HG03175 (cell line): ENCODE measurements around the gene NIPAL3.

Experiments used
- ATAC-seq: cut with Tn5 transposase; IDR thresholded peaks from one replicate; pipeline ENCODE4 v1.9.1; 2021; ENCODE audit warnings: mild to moderate bottlenecking, moderate library complexity; ENCODE audit not compliant: unreplicated experiment

The NIPAL3 gene

DNA sequence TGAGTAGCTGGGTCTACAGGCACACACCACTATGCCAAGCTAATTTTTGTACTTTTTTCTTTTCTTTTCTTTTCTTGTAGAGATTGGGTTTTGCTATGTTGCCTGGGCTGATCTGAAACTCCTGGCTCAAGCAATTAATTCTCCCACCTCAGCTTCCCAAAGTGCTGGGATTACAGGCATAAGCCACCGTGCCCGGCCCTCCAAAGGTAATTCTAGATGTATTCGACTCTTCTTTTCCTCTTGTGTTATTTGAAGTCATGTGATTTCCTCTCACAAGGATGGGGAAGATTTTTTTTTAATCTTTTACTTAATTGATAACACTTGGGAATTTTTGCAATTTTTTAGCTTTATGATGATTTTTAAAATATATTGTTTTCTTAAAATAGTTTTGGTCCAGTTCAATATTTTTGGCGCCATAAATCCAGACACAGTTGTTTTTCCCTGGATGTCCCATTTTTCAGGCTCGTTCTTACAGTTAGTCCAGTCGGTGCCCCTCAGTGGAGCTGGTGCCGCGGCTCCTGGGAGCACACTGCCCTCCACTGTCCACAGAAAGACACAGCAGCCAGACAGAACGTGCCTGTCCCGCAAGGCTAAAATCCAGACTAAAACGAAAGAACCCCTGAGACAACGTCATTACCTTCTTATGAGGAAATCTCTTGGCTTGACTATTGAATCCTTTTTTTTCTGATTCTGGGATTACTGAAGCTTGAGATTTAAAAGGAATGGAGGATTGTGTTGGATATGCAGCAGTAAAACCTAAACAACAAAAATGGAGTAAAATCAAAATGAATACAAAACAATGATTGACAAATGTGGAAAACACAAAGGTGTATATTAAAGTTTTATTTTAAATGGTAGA, 24.4 kb upstream of the NIPAL3 start:
- no peak for ATAC-seq

DNA sequence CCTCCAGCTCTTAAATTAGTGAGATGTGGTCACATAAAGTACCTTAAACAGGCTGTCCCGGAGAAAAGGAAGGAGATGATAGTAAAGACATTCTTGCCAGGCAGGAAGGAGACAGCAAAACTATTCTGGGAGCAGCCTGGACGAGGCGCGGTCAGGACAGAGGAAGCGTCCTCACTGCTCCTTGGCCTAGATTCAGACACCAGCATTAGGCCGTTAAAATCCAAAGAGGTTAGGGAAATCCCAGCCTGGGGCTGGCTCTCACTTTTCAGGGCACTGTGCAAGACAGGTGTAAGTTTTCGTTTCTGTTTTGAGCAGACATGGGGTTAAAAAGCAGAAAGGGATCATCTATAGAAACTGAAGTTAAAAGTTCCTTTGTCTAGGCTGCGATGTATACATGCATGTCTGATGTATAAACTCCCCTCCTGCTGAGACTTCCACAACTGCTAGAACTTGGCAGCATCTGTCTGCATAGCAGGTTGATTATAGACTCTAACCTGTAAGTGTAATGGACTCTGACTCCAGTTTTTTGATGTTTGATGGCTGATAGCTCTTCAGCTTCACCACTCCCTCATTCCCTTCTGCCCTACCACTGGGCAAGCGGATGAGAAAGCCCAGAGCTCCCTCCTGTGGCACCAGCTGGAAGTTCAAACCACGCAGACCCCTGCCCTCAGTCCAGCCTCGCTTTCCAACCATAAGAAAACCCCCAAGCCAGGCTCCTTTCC, 23.6 kb upstream of the NIPAL3 start:
- peak; percentile 70 for ATAC-seq

DNA sequence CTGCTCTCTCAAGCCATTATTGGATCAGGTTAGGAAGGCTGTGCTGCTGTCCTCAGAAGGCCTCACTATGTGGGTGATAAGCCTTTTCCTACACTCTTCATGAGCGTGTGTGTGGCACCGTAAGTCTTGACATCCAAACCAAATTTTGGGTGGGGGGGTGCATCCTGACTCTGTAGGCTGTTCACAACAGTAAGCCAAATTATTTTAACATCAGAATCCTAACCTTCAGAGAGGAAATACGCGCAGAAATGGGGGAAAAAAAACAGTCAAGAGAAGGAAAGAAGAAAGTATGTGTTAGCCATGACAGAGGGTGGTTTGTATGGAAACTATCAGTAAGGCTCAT, 23.0 kb upstream of the NIPAL3 start:
- ATAC-seq, result peak; percentile 7

DNA sequence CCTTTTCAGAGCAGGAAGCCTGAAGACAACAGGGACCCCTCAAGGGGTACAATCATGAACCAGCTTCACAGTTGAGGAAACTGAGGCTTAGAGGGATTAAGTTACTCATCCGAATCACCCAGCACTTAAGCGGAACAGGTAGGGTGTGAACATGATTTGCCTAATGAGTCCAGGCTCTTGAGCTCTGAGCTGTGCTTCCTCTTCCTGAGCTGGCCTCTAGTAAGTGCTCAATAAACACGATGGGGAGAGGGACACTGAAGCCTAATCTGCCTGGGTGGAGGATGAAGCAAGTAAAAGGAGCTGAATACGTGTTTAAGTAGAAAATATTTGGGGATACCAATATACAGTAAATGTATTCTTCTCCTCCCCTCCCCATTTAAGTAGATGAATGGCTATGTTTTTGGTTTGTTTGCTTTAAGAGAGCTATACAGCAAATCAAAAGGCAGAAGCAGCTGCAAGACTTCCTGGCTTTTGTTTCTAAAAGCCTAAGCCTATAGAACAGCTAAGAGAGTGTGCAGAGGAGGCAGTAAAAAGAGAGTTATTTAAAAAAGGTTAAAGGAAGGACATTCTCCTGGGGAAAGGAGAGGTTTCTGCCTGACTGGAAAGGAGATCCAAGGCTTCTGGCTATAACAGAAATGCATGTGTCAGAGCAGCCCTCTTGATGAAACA, 22.5 kb upstream of the NIPAL3 start:
- peak; percentile 41 for ATAC-seq

DNA sequence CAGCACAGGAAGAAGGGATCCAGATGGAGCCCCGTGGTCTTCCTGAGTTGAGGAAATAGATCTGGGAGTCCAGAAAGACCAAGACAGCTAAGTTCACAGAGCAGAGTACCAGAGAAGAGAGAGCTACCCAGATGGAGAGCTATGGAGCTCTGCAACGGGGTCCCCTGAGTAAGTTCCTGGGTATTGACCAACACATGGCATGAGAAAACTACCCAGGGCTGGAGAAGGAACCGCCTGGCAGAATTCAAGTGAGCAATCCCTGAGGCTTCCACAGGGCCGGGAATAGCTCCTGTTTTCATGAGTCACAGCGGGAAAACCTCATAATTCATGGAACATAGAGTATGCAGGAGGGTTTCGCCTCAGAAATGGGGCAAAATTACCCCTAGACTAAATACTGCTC, 21.7 kb upstream of the NIPAL3 start:
- ATAC-seq, result no peak

DNA sequence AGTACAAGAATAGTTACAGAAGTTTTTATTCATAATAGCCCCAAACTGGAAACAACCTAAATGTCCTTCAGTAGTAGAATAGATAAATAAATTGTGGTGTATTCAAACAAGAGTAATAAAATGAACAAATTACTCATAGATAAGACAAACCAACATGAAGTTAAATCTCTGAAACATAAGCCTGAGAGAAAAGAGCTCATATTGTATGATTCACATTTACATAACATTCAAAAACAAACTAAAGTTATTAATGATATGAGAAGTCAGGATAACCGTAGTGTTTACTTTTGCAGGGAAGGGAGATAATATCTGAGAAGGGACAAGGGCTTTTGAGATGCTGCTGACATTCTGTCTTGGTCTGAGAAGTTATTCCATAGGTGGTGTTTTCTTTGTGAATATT, 15.5 kb upstream of the NIPAL3 start:
- ATAC-seq, result no peak

DNA sequence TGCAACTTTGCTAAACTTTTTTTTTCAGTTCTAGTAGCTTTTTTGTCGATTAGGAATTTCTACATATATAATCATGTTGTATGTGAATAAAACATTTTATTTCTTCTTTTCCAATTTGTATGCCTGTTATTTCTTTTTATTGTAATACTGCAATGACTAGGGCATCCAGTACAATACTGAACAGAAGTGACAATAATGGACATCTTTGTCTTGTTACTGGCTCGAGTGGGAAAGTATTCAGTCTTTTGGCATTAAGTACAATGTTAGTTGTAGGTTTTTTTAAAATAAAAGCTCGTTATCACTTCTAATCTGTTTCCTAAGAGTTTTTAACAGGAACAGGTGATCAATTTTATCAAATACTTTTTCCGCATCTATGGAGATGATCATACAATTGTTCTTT, 11.8 kb upstream of the NIPAL3 start:
- ATAC-seq, result no peak

DNA sequence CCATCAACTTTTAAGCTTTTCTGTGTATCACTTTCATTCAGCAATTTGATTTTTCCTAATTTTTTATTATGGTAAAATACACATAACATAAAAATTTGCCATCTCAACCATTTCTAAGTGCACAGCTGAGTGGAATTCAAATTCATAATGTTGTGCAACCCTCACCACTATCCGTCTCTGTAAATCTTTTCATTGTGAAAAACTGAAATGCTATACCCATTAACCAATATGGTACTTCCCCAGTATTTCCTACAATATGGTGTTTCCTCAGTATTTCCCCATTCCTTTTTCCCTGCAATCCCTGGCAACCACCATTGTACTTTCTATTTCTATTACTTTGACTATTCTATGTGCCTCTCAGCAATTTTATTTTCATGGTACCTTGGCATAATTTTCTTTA, 8.8 kb upstream of the NIPAL3 start:
- no peak for ATAC-seq

DNA sequence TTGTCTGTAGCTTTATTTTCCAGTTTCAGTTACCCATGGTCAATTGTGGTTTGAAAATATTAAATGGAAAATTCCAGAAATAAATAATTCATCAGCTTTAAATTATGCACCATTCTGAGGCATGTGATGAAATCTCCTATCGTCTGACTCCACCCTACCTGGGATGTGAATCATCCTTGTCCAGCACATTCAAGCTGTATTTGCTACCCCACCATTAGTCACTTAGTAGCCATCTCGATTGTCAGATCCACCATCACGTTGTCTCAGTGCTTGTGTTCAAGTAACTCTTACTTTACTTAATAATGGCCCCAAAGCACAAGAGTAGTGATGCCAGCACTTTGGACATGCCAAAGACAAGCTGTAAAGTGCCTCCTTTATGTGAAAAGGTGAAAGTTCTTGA, 6.1 kb upstream of the NIPAL3 start:
- no peak for ATAC-seq

DNA sequence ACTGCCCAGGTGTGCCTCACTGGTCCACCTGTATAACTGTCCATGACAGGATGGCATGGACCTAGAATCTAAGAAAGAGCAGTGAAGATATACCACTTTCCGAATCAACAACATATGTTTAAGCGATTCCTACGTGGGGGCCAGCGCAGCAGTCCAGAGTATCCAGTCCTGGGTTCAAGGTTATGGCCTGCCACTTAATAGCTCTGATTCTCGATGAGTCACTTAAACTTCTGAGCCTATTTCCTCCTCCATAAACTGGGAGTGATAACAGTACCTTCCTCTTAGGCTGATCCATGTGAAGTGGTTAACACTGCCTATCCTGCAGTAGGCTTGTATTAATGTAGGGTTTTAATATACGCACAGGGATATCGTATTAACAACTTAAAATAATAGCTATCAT, 4.9 kb upstream of the NIPAL3 start:
- ATAC-seq, result no peak

DNA sequence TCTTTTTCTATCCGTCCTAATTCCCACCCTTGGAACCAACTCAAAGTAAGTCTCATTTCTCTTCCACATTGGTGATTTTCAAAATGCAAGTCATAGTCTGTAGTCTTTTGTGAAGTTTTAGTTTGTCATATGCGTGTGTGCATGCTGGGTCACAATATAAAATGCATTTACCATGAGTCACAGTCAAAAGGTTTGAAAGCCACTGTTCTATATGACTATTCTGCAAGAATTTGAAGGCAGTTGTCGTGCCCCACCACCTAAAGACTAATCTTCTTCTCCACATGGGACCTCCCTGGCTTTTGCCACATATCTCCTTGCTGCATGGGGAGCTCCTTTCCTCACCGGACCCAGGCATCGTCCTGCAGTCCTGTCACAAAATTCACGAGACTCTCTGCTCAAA, 3.6 kb upstream of the NIPAL3 start:
- ATAC-seq, result no peak

DNA sequence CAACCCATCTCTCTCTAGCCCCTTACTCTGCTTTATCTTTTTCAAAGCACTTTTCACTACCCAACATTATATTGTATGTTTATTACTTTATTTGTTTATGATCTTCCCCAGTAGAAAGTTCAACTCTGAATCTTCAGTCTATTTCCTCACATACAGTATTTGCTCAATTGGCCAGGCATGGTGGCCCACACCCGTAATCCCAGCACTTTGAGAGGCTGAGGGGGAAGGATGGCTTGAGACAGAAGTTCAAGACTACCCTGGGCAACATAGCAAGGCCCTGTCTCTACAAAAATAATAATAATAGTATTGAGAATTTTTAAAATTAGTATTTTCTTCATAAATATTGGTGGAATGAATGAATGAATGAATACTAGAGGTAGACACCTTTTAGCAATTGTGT, 3.2 kb upstream of the NIPAL3 start:
- no peak for ATAC-seq

DNA sequence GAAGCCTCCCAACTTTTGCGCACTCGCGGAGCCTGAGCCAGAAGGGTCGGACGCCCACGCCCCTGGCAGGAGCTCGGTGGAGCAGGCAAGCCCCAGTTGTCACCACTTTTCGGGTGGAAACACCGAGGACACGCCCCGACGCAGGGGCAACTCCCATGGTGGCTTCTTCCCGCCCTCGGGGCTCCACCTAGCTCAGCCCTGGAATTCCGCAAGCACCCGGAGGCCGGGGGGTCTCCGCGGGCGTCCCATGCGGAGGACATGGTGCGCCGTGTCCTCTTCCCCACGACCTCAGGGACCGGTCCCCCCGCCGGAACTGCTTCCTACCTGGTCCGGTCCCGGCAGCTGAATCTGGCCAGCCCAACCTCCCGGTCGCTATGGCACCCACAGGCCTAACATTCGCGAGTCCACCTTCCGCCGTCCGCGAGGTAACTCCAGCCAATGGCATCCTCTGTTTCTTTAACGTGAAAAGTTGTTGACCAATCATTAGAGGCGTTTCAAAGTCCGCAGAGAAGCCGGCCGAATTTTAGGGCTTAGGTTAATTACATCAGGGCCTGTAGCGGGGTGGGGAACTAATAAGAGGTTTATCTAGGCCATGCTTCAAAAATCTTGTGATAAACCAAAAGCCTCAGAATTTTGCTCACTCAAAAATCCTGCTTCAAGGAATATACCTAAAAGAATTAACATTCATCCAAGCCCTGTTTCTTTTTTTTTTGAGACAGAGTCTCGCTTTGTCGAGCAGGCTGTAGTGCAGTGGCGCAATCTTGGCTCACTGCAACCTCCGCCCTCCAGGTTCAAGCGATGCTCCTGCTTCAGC, 2.0 kb upstream of the NIPAL3 start, which contains the start of gene STPG1:
Gene STPG1, minus strand, starts transcription at position 433 of the 814 bp plus-strand sequence. CDS start 12,394 bp downstream, outside the sequence.
- no peak for ATAC-seq

DNA sequence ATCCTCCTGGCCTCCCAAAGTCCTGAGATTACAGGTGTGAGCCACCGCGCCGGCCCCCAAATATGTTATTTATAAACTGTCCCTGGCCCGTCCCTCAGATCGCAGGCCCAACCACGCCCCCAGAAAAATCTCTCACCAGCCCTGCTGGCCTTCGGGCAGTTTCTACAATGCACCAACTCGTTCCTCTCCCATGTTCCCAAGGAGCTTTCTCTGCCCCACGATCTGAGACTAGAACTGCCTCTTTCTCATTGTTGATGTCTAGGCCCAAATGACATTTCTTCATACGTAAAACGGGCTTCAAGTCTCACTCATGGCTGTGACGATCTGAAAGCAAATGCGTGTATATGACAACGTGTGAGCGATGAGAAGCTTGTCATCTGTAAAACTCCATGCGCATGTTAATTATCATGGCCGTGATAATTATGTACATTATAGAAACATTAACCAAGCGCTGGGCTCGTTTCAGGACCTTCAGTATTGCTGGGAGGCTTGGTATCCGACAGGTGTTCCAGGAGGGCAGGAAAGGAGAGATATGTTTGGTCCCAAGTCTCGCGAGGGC, 748 bp upstream of the NIPAL3 start:
- no peak for ATAC-seq

DNA sequence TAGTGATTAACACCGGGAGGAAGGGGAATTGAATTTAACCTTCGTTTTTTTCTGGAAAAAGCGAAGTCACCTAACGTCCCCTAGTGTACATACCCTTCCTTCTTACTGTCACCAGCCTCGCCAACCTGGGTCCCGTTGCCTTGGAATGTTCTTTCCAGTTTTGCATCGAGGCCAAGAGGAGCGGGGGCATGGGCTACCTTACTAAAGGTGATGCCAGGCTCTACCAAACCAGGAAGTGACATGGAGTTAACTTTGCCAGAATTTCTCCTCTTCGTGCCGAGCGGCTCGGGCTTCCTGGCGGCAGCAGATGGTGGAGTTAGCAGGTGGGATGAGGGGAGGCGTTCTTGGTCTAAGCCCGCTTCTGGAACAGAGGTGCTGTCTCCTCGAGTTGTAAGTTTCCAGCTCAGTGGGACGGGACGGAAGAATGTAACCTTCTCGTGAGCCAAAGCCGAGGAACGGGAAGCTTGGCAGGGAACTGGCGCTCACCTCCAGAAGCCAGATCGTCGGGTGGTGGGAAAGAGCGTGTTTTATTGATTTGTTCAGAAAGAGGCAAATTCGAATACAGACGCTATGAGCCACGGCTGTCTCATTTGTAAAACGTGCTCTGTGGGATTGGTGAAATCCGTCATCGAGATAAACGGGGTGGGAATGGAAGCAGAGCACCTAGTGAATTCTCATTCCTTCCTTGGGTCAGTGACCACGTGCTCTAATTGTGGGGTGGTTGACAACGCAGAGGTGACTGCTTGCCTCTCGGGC, 486 bp downstream of the NIPAL3 start:
- ATAC-seq, result peak; percentile 4

DNA sequence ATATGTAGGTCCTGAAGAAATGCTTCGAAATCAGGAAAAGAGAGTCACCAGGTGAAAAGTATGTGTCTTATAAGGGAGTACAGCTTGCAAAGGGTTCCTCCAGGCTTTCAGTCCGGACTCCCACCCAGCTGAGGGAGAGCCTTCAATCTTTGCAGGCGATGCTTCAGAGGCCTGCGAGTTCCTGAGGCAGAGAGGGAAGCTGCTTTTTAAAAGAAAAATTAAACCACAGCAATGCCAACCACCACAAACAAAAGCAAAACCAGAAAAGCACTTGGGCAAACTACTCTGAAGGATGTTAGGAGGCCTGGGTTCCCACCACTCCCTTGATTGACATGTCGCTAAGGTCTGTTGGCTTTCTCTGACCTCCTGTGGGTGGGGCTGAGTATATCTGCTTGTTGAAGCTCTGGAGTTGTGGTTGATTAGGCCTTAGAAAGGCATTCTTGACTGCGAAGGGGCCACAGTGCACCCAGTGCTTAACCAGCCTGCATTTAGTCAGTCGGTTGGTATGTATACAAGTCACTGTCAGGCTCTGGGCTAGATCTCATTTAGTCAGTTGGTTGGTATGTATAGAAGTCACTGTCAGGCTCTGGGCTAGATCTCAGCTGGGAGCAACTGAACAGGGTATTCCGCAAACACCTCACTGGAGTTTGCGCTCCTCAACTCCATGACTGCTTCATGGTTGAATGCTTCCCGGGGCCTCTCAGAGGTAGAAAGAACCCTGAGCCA, 1.2 kb downstream of the NIPAL3 start:
- ATAC-seq, result no peak

DNA sequence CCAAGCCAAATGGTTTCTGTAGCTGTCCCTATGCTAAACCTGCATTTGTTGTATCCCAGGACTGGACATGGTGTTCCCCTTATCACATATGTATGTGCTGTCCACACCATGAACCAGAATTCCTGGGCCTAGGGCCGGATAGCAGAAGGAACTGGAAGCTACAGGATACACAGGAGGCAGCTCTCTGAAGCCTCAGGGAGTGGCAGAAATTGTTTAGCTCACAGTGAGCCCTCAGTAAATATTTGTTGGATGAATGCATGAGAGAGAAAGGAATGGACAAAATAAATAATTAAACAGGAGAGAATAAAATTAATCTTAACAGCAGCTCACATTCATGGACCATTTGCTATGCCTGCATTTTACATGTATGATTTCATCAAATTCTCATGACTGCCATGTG, 2.1 kb downstream of the NIPAL3 start:
- ATAC-seq, result no peak

DNA sequence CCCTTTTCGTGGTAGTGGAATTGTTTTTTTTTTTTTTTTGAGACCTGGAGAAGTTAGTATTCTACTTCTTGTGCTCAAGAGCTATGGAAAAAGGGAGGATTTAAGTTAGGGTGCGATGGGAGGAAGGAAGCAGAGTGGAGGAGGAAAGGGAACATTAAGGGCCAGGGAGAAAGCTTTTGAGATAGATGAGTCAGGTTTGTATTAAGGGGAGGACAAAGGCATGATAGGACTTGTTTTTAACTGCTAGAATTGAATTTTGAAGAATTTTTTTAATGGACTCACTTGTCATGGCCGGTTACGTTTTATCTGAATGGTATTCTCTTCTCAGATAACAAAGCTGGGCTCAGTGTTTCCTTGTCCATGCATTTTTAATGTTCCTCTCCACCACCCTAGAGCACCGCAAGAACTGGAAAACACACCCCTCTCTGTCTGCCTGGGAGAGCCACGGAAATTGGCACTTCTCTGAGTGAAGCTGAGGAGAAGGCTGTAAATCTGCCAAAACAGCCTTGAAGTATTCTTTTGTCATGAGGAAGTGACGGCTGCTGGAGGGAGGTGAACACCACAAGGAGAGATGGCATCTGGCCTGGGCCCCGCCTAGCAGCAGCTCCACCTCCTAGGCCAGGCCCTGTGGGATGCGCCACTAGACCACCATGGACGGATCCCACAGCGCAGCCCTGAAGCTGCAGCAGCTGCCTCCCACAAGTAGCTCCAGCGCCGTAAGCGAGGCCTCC, 3.5 kb downstream of the NIPAL3 start:
- no peak for ATAC-seq

DNA sequence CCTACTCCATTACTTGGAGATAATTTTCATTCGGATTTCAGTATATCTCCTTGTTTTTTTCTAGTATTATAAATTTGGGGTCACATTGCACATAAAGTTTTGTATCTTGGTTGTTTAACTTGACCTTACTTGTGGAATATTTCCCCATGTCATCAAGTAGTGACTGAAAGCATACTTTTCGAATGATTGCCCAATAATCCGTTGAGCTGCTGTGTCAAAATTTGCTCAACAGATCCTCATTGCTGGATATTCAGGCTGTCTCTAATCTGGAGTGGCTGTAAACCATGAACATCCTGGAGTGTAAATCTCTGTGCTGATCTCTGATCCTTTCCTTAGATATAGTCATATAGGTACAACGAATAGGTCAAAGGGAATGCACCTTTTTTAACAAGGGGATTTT, 4.9 kb downstream of the NIPAL3 start:
- ATAC-seq, result no peak
